HepG2 (cell line): ENCODE data around the gene ESYT2. TPM values are rescaled to one million over a fixed set of nuclear protein-coding genes. Genes with fewer than 3 reads are reported as not detected.
A peak's percentile ranks its signal among the peaks of the same experiment; 100 is the strongest.

Experiments
- CAMTA2 ChIP-seq: sonication (generic); formaldehyde crosslinking; IDR thresholded peaks from 2 replicates; pipeline ENCODE4 v1.4.0; 2020; ENCODE audit warnings: mild to moderate bottlenecking, missing genetic modification reagents, borderline replicate concordance
- ELF3 ChIP-seq: IDR thresholded peaks from 2 replicates; pipeline ENCODE4 v1.6.1; 2016; ENCODE audit warnings: missing genetic modification reagents, missing compliant biosample characterization
- FOSL2 ChIP-seq: sonication (generic); formaldehyde crosslinking; IDR thresholded peaks from 2 replicates; pipeline ENCODE4 v1.4.0; 2020; ENCODE audit warnings: missing genetic modification reagents
- FOXJ3 ChIP-seq: sonication (generic); formaldehyde crosslinking; IDR thresholded peaks from 2 replicates; pipeline ENCODE4 v1.4.0; 2020; ENCODE audit warnings: missing genetic modification reagents, mild to moderate bottlenecking, borderline replicate concordance
- KMT2A ChIP-seq: sonication (generic); formaldehyde crosslinking; IDR thresholded peaks from 2 replicates; pipeline ENCODE4 v1.4.0; 2020; ENCODE audit warnings: missing genetic modification reagents
- NRL ChIP-seq: sonication (generic); formaldehyde crosslinking; IDR thresholded peaks from 2 replicates; pipeline ENCODE4 v1.5.0; 2020; ENCODE audit warnings: missing genetic modification reagents, mild to moderate bottlenecking, moderate library complexity, borderline replicate concordance
- PAWR ChIP-seq: sonication (generic); formaldehyde crosslinking; IDR thresholded peaks from 2 replicates; pipeline ENCODE4 v1.4.0; 2020; ENCODE audit warnings: missing genetic modification reagents, mild to moderate bottlenecking, borderline replicate concordance
- TRAFD1 ChIP-seq: sonication (generic); formaldehyde crosslinking; IDR thresholded peaks from 2 replicates; pipeline ENCODE4 v1.5.1; 2020; ENCODE audit warnings: missing genetic modification reagents, mild to moderate bottlenecking, borderline replicate concordance
- ZBTB26 ChIP-seq: IDR thresholded peaks from 2 replicates; pipeline ENCODE4 v1.6.1; 2016; ENCODE audit warnings: missing compliant biosample characterization, missing genetic modification reagents, borderline replicate concordance
- ZBTB40 ChIP-seq, 2 experiments: fragments of 450-650 bp in 1 of 2; sonication (generic) in 1 of 2; formaldehyde crosslinking in 1 of 2; IDR thresholded peaks; 2 replicates each; pipeline versions ENCODE4 v1.6.1 to v1.8.0; 2016 to 2022; ENCODE audit warnings: antibody characterized with exemption in 1 of 2, mild to moderate bottlenecking in 1 of 2, missing genetic modification reagents in 1 of 2
- ZFP36 ChIP-seq: fragments of 150-350 bp; IDR thresholded peaks from 2 replicates; pipeline ENCODE4 v1.6.1; 2018; ENCODE audit warnings: borderline replicate concordance, low read length, low read depth; ENCODE audit not compliant: partially characterized antibody
- ZNF562 ChIP-seq: sonication (generic); formaldehyde crosslinking; IDR thresholded peaks from 2 replicates; pipeline ENCODE4 v1.8.0; 2022; ENCODE audit warnings: missing genetic modification reagents, borderline replicate concordance
- ZNF615 ChIP-seq: sonication (generic); formaldehyde crosslinking; IDR thresholded peaks from 2 replicates; pipeline ENCODE4 v1.5.0; 2020; ENCODE audit warnings: mild to moderate bottlenecking, missing genetic modification reagents, borderline replicate concordance
- ZNF761 ChIP-seq: sonication (generic); formaldehyde crosslinking; conservative IDR thresholded peaks from 2 replicates; pipeline ENCODE4 v1.4.0; 2020; ENCODE audit warnings: mild to moderate bottlenecking, missing genetic modification reagents
- ZNF878 ChIP-seq: sonication (generic); formaldehyde crosslinking; IDR thresholded peaks from 2 replicates; pipeline ENCODE4 v1.8.1; 2023; ENCODE audit warnings: mild to moderate bottlenecking, missing genetic modification reagents, moderate library complexity
- polyA plus RNA-seq, 8 experiments: library from polyadenylated mRNA; depleted of rRNA in 3 of 8; stranded (reverse) in 7 of 8; unstranded in 1 of 8; fragments of >200 nt; fragmentation: Illumina TruSeq in 4 of 8; extraction: Trizol in 4 of 8; gene quantifications; 2 replicates each; pipeline versions ENCODE4 v1.2.1 to v1.2.3, GENCODE V29; 2011 to 2016; ENCODE audit warnings: low read depth in 4 of 8, missing spikeins in 1 of 8, mixed read lengths in 1 of 8; ENCODE audit not compliant: insufficient read depth in 1 of 8
- total RNA-seq, 5 experiments: library from RNA; depleted of rRNA; stranded (reverse); fragments of >200 nt; fragmentation: Illumina TruSeq; extraction: Trizol; gene quantifications; 2 replicates each; pipeline ENCODE4 v1.2.3, GENCODE V29; 2016; ENCODE audit warnings: low read depth in 1 of 5

The ESYT2 gene
- total and polyA plus RNA-seq, 2 of the 13 experiments (the other 11 are each of a cell fraction or from before 2014, with no cell fraction given), result 28.5 to 37.3 TPM

GRCh38 chr7:158829342-158830210 is at the start of gene ESYT2 (continued):
- TF ChIP-seq NRL (CRISPR knock-in tag), result peak; percentile 87
- TF ChIP-seq ZBTB26 (CRISPR knock-in tag), result peak; percentile 73; the same call in 1 of the 2 replicates
- no peak; the same call in 1 of the 2 replicates for TF ChIP-seq FOXJ3 (CRISPR knock-in tag)
- TF ChIP-seq KMT2A, result peak; percentile 70
- TF ChIP-seq ZNF761 (CRISPR knock-in tag), result 0 out of 2 replicates have a peak, but pooled peaks have one; percentile 69
- peak; percentile 43 for TF ChIP-seq FOSL2 (CRISPR knock-in tag)
- TF ChIP-seq ZNF562 (CRISPR knock-in tag), result 0 out of 2 replicates have a peak, but pooled peaks have one; percentile 41
- no peak for TF ChIP-seq ZFP36
- peak; percentile 50; the same call in 1 of the 2 replicates for TF ChIP-seq ELF3 (CRISPR knock-in tag)
- TF ChIP-seq ZNF878, result 0 out of 2 replicates have a peak, but pooled peaks have one; percentile 65
- no peak for TF ChIP-seq ZNF615 (CRISPR knock-in tag)
- TF ChIP-seq CAMTA2 (CRISPR knock-in tag), result peak; percentile 87; the same call in 1 of the 2 replicates
- no peak for TF ChIP-seq TRAFD1
- TF ChIP-seq ZBTB40 (IDR thresholded peaks at IDR 0.05), result no peak
- TF ChIP-seq ZBTB40 (CRISPR knock-in tag; IDR thresholded peaks at IDR 0.05), result peak; percentile 92
- TF ChIP-seq PAWR (CRISPR knock-in tag), result no peak
